Measurements from ENCODE around the gene THSD4.
"Not testable (repeated sequence)": the region's sequence is repeated elsewhere in the genome, so short reads cannot be mapped to it uniquely, and the experiment has no call there.

The THSD4 gene

DNA sequence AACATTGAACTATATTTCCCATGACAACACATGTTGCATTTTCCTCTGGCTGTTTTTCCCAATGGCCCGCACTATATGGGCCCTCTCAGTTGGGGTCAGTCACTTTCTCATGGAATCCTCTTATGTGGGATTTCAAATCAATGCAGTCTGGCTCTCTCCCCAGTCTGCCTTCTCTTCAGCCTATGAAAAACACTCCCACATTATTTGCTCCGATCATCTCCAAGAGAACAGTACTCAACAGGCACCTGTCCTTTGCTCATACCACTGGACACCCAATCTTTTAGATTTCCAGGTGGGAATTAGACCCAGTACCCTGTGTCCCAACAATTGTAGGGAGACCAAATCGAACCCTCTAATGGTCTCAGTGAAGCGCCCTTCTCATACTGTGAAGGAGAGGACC, 251.3 kb downstream of the THSD4 start:
- TF ChIP-seq, protein P1, sequence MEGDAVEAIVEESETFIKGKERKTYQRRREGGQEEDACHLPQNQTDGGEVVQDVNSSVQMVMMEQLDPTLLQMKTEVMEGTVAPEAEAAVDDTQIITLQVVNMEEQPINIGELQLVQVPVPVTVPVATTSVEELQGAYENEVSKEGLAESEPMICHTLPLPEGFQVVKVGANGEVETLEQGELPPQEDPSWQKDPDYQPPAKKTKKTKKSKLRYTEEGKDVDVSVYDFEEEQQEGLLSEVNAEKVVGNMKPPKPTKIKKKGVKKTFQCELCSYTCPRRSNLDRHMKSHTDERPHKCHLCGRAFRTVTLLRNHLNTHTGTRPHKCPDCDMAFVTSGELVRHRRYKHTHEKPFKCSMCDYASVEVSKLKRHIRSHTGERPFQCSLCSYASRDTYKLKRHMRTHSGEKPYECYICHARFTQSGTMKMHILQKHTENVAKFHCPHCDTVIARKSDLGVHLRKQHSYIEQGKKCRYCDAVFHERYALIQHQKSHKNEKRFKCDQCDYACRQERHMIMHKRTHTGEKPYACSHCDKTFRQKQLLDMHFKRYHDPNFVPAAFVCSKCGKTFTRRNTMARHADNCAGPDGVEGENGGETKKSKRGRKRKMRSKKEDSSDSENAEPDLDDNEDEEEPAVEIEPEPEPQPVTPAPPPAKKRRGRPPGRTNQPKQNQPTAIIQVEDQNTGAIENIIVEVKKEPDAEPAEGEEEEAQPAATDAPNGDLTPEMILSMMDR (IDR thresholded peaks at IDR 0.05; ENCODE audit: control extremely low read depth, extremely low read depth, low read depth, missing control alignments) = no peak
- no peak for DNase-seq (ENCODE audit: extremely low spot score)
- ChIA-PET CTCF (no interaction called here), POLR2A (no interaction called here)

DNA sequence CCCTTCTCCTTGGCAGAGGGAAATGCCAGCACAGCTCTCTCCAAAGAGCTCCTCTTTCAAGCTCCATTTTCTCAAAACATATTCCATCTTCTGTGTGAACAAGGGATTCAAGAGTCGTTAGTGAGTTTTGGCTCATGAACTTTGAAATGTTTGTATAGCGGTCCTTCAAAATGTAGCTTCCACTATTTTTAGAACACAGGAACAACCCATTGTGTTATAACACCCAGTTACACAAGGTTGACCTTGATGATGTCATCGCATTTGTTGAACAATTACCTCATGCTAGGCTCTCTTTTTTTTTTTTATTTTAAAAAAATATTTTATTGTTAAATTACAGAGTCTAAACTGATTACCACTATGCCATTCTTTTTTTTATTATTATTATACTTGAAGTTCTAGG, 251.7 kb downstream of the THSD4 start:
- ChIA-PET CTCF (no interaction called here), POLR2A (no interaction called here)
- TF ChIP-seq, protein P1 (IDR thresholded peaks at IDR 0.05; ENCODE audit: control extremely low read depth, extremely low read depth, low read depth, missing control alignments) = no peak
- DNase-seq (ENCODE audit: extremely low spot score) = no peak

DNA sequence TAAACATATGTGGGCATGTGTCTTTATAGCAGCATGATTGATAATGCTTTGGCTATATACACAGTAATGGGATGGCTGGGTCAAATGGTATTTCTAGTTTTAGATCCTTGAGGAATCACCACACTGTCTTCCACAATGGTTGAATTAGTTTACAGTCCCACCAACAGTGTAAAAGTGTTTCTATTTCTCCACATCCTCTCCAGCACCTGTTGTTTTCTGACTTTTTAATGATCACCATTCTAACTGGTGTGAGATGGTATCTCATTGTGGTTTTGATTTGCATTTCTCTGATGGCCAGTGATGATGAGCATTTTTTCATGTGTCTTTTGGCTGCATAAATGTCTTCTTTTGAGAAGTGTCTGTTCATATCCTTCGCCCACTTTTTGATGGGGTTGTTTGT, 252.5 kb downstream of the THSD4 start:
- CTCF ChIA-PET; POLR2A ChIA-PET; DNase-seq (ENCODE audit: extremely low spot score): not testable (repeated sequence)

DNA sequence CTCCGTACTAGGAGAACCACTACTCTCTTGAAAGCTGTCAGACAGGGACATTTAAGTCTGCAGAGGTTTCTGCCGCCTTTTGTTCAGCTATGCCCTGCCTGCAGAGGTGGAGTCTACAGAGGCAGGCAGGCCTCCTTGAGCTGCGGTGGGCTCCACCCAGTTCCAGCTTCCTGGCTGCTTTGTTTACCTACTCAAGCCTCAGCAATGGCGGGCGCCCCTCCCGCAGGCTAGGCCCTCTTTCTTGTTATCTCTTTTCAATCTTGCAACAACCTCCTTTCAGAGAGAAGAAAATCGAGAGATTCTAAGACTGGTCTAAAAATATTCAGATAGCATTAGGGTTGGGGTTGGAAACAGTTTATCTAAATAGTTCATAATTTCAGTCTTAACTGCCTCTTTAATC, 257.5 kb downstream of the THSD4 start:
- POLR2A ChIA-PET; CTCF ChIA-PET; DNase-seq (ENCODE audit: extremely low spot score): not testable (repeated sequence)

DNA sequence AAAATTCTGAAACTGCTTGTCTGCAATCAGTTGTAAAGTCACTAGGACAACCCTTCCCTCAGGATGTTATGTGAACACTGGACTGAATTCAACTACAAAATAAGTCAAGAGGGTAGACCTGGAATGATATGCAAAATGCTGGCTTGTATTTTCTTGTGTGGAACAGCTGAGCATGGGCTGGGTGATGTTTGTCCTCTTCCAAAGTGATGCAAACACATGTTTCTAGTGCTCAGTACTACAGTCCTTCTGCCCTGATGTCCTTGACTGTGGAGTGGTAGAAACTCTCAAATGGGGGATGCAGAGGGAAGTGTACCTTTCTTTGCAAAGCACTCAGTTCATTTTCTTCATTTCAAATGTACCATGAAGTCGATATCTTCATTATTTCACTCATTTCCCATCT, 258.6 kb downstream of the THSD4 start:
- ChIA-PET POLR2A (no interaction called here), CTCF (no interaction called here)
- no peak for DNase-seq (ENCODE audit: extremely low spot score)
- TF ChIP-seq, protein P1 (IDR thresholded peaks at IDR 0.05; ENCODE audit: control extremely low read depth, extremely low read depth, low read depth, missing control alignments) = no peak

DNA sequence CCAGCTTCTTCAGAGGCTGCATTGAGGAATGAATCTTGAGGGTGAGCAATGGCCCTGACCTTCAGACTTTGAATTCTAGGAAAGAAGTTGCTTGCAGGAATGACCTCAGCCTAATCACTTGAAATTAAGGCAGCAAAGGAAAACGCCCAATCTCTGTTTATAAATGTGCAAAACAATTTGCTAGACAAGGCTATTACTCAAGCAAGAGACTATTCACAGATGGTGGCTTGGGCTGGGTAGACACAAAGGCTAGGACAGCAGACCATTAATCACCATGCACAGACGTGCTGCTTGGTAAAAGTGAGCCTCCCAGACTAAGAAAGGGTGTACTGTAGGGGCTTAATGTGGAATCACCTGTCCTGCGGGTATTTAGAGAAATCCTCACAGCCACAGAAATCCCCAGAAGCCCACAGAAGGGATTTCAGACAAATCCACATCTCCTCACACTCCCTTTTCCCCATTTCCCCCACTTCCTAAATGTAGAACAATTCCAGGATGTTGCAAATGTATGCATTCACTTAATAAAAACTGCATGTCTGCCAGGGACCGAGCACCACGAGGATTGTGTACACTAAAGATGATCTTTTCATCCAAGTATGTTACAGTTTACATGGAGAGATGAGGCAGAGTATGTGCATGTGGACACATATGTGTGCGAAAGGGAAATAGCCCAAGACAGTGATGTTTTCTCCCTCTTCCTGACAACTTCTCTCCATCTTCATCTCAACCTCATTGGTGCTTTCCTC, 259.5 kb downstream of the THSD4 start:
- ChIA-PET CTCF (no interaction called here), POLR2A (no interaction called here)
- DNase-seq (ENCODE audit: extremely low spot score) = no peak
- TF ChIP-seq, protein P1 (IDR thresholded peaks at IDR 0.05; ENCODE audit: control extremely low read depth, extremely low read depth, low read depth, missing control alignments) = no peak

DNA sequence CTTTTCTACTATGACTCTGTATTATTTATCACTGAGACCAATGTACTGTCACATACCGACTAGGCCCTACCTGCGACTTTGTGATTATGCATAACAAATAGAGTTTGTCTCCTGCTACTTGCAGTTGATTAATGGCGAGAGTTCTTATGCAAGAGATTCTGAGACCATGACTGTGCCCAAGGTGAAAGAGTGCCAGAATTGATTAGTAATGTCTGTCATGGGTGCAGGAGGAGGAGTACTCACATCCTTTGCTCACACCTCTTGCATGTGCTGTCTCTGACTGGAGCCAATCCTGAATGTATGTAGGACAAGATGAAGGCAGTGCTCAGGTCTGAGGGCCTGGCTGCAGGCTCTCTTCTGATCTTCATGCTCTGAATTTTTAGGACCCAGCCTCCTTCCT, 260.7 kb downstream of the THSD4 start:
- DNase-seq (ENCODE audit: extremely low spot score) = no peak
- ChIA-PET CTCF (no interaction called here), POLR2A (no interaction called here)
- TF ChIP-seq, protein P1 (IDR thresholded peaks at IDR 0.05; ENCODE audit: control extremely low read depth, extremely low read depth, low read depth, missing control alignments) = no peak

DNA sequence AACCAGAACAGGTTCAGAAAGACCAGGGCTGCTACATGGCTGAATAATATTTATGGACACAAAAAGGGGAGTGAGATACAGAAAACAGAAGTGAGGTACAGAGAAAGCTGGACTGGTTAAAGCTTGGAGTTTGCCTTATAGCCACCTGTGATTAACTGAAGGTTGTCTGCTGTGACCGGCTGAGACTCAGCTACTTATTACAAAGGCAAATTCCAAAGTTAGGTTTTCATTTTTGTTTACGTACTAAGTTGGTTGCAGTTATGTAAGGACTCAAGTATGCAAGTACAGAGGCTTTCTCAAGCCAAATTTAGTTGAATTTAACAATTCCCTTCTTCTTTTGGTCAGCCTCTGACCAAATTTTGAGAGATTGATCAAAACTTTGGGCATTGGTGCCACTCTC, 264.6 kb downstream of the THSD4 start:
- POLR2A ChIA-PET = no interaction called here
- TF ChIP-seq, protein P1 (IDR thresholded peaks at IDR 0.05; ENCODE audit: control extremely low read depth, extremely low read depth, low read depth, missing control alignments) = no peak
- no peak for DNase-seq (ENCODE audit: extremely low spot score)
- CTCF ChIA-PET = no interaction called here

Data from GM10248 (cell line).